ENCODE results near the gene POLK.

GRCh38 chr5:75498208-75498777 is 13.4 kb upstream of the POLK start:
- TF ChIP-seq POLR2A (IDR thresholded peaks at IDR 0.05; ENCODE audit: low read depth, low read length) (no peak), POLR2AphosphoS5 (IDR thresholded peaks at IDR 0.05; ENCODE audit: low read depth, low read length) (no peak), TAF1 (IDR thresholded peaks at IDR 0.05; ENCODE audit: borderline replicate concordance, low read depth, low read length) (no peak)

Data from GM12892 (cell line).